ENCODE results near the gene ANKHD1.

DNA sequence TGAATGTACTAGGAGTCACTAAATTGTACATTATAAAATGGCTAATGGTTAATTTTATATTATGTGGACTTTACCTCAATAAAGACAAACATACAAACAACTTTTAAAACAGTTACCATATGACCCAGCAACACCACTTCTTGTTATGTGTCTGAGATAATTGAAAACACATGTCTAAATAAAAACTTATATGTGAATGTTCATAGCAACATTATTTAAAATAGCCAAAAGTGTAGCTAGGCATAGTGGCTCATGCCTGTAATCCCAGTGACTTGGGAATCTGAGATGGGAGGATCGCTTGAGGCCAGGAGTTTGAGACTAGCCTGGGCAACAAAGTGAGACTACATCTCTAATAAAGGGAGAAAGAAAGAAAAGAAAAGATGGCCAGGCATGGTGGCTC, 185.9 kb downstream of the ANKHD1 start:
- TF ChIP-seq POLR2A (IDR thresholded peaks at IDR 0.05) (no peak), POLR2AphosphoS5 (IDR thresholded peaks at IDR 0.05) (no peak)
- TF ChIP-seq, protein P1, sequence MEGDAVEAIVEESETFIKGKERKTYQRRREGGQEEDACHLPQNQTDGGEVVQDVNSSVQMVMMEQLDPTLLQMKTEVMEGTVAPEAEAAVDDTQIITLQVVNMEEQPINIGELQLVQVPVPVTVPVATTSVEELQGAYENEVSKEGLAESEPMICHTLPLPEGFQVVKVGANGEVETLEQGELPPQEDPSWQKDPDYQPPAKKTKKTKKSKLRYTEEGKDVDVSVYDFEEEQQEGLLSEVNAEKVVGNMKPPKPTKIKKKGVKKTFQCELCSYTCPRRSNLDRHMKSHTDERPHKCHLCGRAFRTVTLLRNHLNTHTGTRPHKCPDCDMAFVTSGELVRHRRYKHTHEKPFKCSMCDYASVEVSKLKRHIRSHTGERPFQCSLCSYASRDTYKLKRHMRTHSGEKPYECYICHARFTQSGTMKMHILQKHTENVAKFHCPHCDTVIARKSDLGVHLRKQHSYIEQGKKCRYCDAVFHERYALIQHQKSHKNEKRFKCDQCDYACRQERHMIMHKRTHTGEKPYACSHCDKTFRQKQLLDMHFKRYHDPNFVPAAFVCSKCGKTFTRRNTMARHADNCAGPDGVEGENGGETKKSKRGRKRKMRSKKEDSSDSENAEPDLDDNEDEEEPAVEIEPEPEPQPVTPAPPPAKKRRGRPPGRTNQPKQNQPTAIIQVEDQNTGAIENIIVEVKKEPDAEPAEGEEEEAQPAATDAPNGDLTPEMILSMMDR (IDR thresholded peaks at IDR 0.05): no peak

Data from prostate gland (tissue), 2 donors.